NOMO-1 treated with dmso at 0.1 percent for 144 hours (cell line): ENCODE measurements around the gene CD93.
A peak's percentile ranks its signal among the peaks of the same experiment; 100 is the strongest.

Experiments
- DNase-seq: peaks from one replicate; lab custom pipeline; 2025; ENCODE audit not compliant: unreplicated experiment; lab: John Stamatoyannopoulos, UW

Gene CD93

GRCh38 chr20:23100720-23101107 is 14.6 kb upstream of the CD93 start:
- no peak for DNase-seq

DNA sequence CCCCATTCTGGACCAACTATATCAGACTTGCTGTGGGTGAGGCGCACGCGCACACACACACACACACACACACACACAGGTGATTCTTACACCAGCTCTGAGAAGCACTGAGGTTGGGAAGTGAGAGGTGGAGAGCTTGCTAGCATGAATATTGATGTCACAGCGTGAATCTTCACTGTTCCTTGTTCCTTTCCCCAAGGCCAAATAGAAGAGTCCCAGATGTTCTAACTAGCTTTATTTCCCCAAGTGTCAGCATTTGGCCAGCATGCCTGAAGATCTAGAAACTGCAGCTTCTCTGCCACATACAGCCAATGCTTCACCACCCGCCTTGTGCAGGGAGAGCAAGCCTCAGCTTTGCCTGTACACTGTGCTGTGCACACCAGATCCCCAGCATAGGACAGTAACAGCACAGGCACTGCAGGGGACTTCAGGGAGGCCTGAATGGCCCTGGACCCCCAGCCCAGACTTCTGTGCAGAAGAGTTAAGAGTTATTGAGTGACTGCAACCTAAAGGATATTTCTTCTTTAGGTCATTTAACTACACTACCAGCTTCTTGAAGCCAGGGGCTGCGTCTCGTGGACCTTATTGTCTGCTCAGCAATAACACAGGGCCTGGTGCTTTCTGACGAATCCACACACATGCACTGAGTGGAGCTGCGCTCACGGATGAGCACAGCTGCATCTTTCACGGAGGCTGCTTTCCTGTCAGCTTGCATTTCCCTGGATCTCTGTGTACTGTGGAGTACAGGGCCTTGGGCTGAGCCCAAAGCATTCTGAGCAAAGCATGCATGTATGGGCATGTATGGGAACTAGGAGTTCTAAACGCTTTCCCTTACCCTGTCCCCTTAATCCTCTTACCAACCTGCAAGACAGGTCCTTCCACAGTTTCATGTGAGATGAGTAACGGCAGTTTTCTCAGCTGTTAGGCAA is 13.9 kb upstream of the CD93 start:
- no peak for DNase-seq

- no peak for DNase-seq
These were observed 11.8 kb upstream of the CD93 start for GRCh38 chr20:23097636-23098580.

- no peak for DNase-seq
These were observed 10.9 kb upstream of the CD93 start for GRCh38 chr20:23096986-23097520.

GRCh38 chr20:23096097-23096496 is 10.0 kb upstream of the CD93 start:
- no peak for DNase-seq

DNA sequence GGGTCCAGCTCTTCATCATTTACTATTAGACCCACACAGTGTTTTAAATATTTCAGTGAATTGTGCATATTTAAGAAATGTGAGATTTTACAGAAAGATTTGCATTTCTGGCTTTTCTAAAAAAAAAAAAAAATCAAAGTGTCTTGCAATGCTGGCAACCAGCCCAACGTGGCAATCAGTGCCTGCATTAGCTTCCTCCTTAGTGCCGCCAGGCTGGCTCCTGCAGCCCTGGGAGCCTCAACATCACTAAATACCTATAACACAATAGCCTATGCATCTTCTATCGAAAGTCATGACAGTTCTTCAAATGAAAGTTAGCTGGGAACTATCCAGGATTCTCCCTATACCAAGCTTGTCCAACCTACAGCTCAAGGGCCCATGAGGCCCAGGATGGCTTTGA is 9.4 kb upstream of the CD93 start:
- DNase-seq: no peak

- no peak for DNase-seq
These were observed 8.8 kb upstream of the CD93 start for GRCh38 chr20:23094927-23095326.

GRCh38 chr20:23094213-23094896 is 8.2 kb upstream of the CD93 start:
- DNase-seq: no peak

GRCh38 chr20:23093613-23094012 is 7.5 kb upstream of the CD93 start:
- no peak for DNase-seq

- DNase-seq: no peak
These were observed 6.9 kb upstream of the CD93 start for GRCh38 chr20:23092861-23093495.

- DNase-seq: no peak
These were observed 6.2 kb upstream of the CD93 start for GRCh38 chr20:23092384-23092756.

- no peak for DNase-seq
These were observed 5.7 kb upstream of the CD93 start for GRCh38 chr20:23091721-23092383.

DNA sequence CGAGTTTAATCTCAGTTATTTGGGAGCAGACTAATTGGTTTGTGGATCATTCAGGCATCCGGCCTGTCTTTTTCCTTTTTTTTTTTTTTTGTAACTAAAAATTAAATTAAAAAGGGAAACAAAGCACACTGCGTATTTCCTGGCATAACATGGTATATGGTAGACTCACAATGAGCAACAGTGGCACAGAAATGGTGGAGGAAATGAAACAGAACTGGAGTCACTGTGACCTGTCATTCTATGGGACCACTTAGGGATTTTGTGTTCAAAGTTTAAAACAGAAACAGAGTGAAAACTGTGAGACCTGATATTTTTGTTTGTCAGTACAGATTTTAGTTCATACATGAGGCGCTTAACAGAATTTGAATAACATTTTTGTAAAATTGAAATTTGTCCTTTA is 4.8 kb upstream of the CD93 start:
- DNase-seq: no peak

- no peak for DNase-seq
These were observed 4.0 kb upstream of the CD93 start for GRCh38 chr20:23090147-23090546.

DNA sequence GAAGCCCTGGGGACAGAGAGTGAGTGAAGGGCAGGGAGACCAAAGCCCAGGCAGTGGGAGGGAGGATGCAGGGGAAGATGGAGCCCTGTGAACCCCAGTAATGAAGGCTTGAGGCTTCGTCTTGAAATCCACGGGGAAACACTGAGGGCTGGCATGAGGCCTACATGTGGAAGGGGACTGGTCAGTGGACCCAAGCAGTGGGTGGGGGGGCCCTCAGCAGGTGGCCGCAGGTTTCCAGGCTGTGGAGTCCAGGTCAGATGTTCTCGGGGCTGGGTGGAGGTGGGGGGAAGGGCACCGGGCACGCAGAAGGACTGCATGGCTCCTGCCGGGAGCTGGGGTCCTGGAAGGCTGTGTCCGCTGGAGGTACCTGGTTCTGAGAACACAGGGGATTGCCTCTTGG is 2.7 kb upstream of the CD93 start:
- DNase-seq: no peak

- DNase-seq: no peak
These were observed 1.6 kb upstream of the CD93 start for GRCh38 chr20:23087587-23088251.

- peak; percentile 63 for DNase-seq
These were observed 847 bp upstream of the CD93 start for GRCh38 chr20:23086931-23087411.

DNA sequence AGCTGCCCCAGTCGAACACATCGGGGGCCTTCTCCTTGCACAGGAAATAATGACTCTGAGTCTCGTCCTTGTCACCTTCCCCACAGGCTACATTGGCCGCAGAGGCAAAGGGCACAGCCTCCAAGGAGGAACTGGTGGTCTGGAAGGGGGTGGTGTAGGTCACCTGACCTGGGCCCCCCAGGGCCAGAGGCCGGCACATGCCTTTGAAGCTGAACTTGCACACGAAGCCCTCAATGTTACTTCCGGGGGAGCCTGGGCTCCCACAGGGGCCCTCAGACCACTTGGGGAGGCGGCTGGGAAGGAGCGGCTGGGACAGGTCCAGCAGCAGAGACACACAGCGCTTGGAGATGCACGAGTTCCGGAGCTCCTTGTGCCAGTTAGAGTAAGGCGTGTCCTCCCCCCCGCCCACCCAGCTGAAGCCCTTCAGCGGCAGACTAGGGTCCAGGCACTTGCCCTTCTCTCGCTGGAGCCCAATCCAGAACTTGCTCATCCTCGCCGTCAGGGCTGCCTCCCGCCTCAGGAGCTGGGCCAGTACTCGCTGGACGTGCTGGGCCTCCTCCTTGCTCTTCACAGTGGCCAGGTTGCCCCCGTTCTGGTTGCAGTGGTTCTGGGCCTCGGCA is 578 bp downstream of the CD93 start:
- peak; percentile 23 for DNase-seq

DNA sequence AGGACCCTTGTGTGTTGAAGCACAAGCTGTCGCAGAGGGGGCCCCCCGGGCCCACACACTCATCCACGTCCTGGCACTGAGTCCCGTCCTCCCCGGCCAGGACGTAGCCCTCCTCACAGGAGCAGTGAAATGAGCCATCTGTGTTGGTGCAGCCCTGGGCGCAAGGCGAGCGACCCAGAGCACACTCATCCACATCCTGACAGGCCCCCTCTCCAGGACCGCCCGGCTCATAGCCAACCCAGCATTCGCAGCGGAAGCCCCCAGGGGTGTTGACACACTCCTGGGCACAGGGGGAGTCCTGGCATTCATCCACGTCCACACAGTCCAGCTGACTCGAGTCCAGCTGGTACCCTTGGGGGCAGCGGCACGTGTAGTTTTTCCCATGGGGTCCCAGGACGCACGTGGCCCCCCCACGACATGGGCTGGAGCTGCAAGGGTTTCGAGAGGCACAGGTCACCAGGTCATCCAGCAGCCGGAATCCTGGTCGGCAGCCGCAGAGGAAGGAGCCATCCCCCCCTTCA is 1.2 kb downstream of the CD93 start:
- DNase-seq: no peak
